Heart left ventricle (tissue), 13 donors: ENCODE measurements around the gene RBMS1.

Source experiments
- CTCF ChIP-seq, 12 donors: fragments of 200-600 bp; sonication (generic) in 4 of 12; IDR thresholded peaks; one replicate each; pipeline versions ENCODE4 v1.5.0 to v1.8.0; 2018 to 2022; ENCODE audit warnings: antibody characterized with exemption in 12 of 12, mild to moderate bottlenecking in 5 of 12
- POLR2A ChIP-seq, 2 donors: fragments of 450-650 bp; IDR thresholded peaks; one replicate each; pipeline ENCODE4 v1.6.1; 2017; ENCODE audit warnings: antibody characterized with exemption in 2 of 2, mild to moderate bottlenecking in 2 of 2, moderate library complexity in 2 of 2
- donor health status: ischemic (EF 13 %, LVEDD 7.1; RV severe dilation, severe dysfunction).
- donor health status: DM: no; HTN: yes; CAD: no.
- donor health status: DM: no; HTN: no; CAD: no.
- donor health status: ischemic (EF 25% LVEDD 6.9; RV normal size, moderate dysfunction).
- donor health status: ischemic (EF 25% LVEDD 5.7; RV mildly dilated, moderate dysfunction).
- donor health status: ischemic (EF 35%, LVEDD 5.7; RV mildly dilated, moderate dysfunction).
- donor health status: nonischemic (EF 11% LVEDD 7.7; RV severe dilation, severe dysfunction).
- donor health status: DM: yes; HTN: yes; CAD: no.
- donor health status: PGD.
- donor health status: ischemic (EF 29% LVEDD 5.4; RV normal size, mild dysfunction).
- donor health status: nonischemic (EF 23%, LVEDD 6.1; RV moderate dilation, normal function).

GRCh38 chr2:160473468-160474318, 19.9 kb downstream of the RBMS1 start:
- TF ChIP-seq POLR2A (IDR thresholded peaks at IDR 0.05), result no peak
- TF ChIP-seq CTCF (IDR thresholded peaks at IDR 0.05), result no peak
